HuH-7 (cell line): ENCODE results near the gene ADSS1.
A peak's percentile ranks its signal among the peaks of the same experiment; 100 is the strongest.

Experiments
- DNase-seq: peaks from one replicate; pipeline ENCODE4 v3.0.0; 2011; ENCODE audit warnings: low spot score

The ADSS1 gene

GRCh38 chr14:104723651-104724406, at the start of gene ADSS1:
TSS of gene ADSS1 (plus strand) at chr14:104724229. CDS start at chr14:104724271, 42 bp downstream.
- peak; percentile 88 for DNase-seq

- DNase-seq = no peak
Measured at GRCh38 chr14:104675447-104675846, 48.6 kb upstream of the ADSS1 start.

GRCh38 chr14:104676130-104676693, 47.8 kb upstream of the ADSS1 start:
- no peak for DNase-seq

- DNase-seq = no peak
Measured at GRCh38 chr14:104676694-104677511, 47.1 kb upstream of the ADSS1 start.

GRCh38 chr14:104677512-104678332, 46.3 kb upstream of the ADSS1 start:
- DNase-seq = peak; percentile 83

GRCh38 chr14:104678346-104678745, 45.7 kb upstream of the ADSS1 start:
- peak; percentile 55 for DNase-seq

- DNase-seq = no peak
Measured at GRCh38 chr14:104678901-104679705, 44.9 kb upstream of the ADSS1 start.

GRCh38 chr14:104680056-104680805, 43.8 kb upstream of the ADSS1 start:
- no peak for DNase-seq

- DNase-seq = peak; percentile 49
Measured at GRCh38 chr14:104680806-104681688, 43.0 kb upstream of the ADSS1 start.

- no peak for DNase-seq
Measured at GRCh38 chr14:104681689-104682074, 42.3 kb upstream of the ADSS1 start.

- no peak for DNase-seq
Measured at GRCh38 chr14:104682107-104682593, 41.9 kb upstream of the ADSS1 start.

GRCh38 chr14:104683653-104684448, 40.2 kb upstream of the ADSS1 start:
- DNase-seq = no peak

GRCh38 chr14:104684449-104684821, 39.6 kb upstream of the ADSS1 start:
- no peak for DNase-seq

GRCh38 chr14:104685216-104685997, 38.6 kb upstream of the ADSS1 start:
- no peak for DNase-seq

GRCh38 chr14:104685998-104686610, 37.9 kb upstream of the ADSS1 start:
- no peak for DNase-seq

GRCh38 chr14:104686624-104687517, 37.2 kb upstream of the ADSS1 start:
- no peak for DNase-seq
